Thyroid gland (tissue), 4 donors: Measurements from ENCODE around the gene CDK5RAP2. TPM values are rescaled to one million over a fixed set of nuclear protein-coding genes. Genes with fewer than 3 reads are reported as not detected.

Source experiments
- DNase-seq, 2 donors: peaks; one replicate each; pipeline ENCODE4 v3.0.0-alpha.2; 2019
- H3K27ac ChIP-seq, 3 donors: fragments of 200-600 bp; sonication (generic); 1 replicate in 2 of 3; 2 replicates in 1 of 3; pipeline ENCODE4 v1.5.1; 2016 to 2019; ENCODE audit warnings: mild to moderate bottlenecking in 1 of 3, moderate library complexity in 1 of 3
- H3K27me3 ChIP-seq: fragments of 200-600 bp; sonication (generic); one replicate; pipeline ENCODE4 v1.5.1; 2019
- H3K36me3 ChIP-seq, 2 donors: fragments of 200-600 bp; sonication (generic); one replicate each; pipeline ENCODE4 v1.5.1; 2016 to 2019
- H3K4me1 ChIP-seq, 2 donors: fragments of 200-600 bp; sonication (generic); one replicate each; pipeline ENCODE4 v1.5.1; 2017 to 2019
- H3K4me3 ChIP-seq, 3 donors: fragments of 200-600 bp; sonication (generic); replicated peaks in 1 of 3; 1 replicate in 2 of 3; 2 replicates in 1 of 3; pipeline ENCODE4 v1.5.1; 2016; ENCODE audit warnings: mild to moderate bottlenecking in 1 of 3
- H3K9me3 ChIP-seq: fragments of 200-600 bp; sonication (generic); one replicate; pipeline ENCODE4 v1.5.1; 2017
- CTCF ChIP-seq, 6 experiments: fragments of 200-600 bp in 3 of 6; fragments of 450-650 bp in 3 of 6; sonication (generic) in 3 of 6; IDR thresholded peaks; one replicate each; pipeline ENCODE4 v1.5.1; 2016 to 2019; ENCODE audit warnings: antibody characterized with exemption in 6 of 6, mild to moderate bottlenecking in 2 of 6, inconsistent platforms in 1 of 6, moderate library complexity in 1 of 6
- POLR2A ChIP-seq, 2 donors: fragments of 450-650 bp; IDR thresholded peaks; one replicate each; pipeline ENCODE4 v1.6.1; 2017; ENCODE audit warnings: antibody characterized with exemption in 2 of 2, mild to moderate bottlenecking in 2 of 2, moderate library complexity in 1 of 2
- WGBS, 2 donors: methylation state at CpG; one replicate each; pipeline ENCODE4 v1.1.5; 2017; 5-methylcytosine and 5-hydroxymethylcytosine counted together
- intact Hi-C: fragments of 100-400 bp; cut with DNase I; formaldehyde crosslinking; loops from one replicate; pipeline ENCODE4 v1.15.1; 2023
- total RNA-seq, 4 donors: library from RNA; depleted of rRNA; stranded (reverse); fragments of >200 nt; gene quantifications; one replicate each; pipeline ENCODE4 v1.2.3, GENCODE V29; 2016

Gene CDK5RAP2
- total RNA-seq, 4 donors from 2014 or later = 39.5 to 51.9 (median 46.9) TPM

GRCh38 chr9:120572472-120572871 lies 7.5 kb downstream of the CDK5RAP2 start:
- H3K9me3 ChIP-seq = no peaks in the 10 kb centered on the region
- H3K4me3 ChIP-seq = no peak overlapping the region
- no peaks in the 10 kb centered on the region for H3K4me1 ChIP-seq
- 90 to 97% methylated on average over 1 of the region's 1 CpG for WGBS, 2 donors
- no peak overlapping the region for H3K27ac ChIP-seq
- intact Hi-C loops = no loop called here
- no peaks in the 10 kb centered on the region for H3K27me3 ChIP-seq
- H3K36me3 ChIP-seq = peaks cover 29 to 38% of the 10 kb centered on the region in 2 donors
- no peak for TF ChIP-seq CTCF (IDR thresholded peaks at IDR 0.05)
- no peak for TF ChIP-seq POLR2A (IDR thresholded peaks at IDR 0.05)
- DNase-seq = no peak

DNA sequence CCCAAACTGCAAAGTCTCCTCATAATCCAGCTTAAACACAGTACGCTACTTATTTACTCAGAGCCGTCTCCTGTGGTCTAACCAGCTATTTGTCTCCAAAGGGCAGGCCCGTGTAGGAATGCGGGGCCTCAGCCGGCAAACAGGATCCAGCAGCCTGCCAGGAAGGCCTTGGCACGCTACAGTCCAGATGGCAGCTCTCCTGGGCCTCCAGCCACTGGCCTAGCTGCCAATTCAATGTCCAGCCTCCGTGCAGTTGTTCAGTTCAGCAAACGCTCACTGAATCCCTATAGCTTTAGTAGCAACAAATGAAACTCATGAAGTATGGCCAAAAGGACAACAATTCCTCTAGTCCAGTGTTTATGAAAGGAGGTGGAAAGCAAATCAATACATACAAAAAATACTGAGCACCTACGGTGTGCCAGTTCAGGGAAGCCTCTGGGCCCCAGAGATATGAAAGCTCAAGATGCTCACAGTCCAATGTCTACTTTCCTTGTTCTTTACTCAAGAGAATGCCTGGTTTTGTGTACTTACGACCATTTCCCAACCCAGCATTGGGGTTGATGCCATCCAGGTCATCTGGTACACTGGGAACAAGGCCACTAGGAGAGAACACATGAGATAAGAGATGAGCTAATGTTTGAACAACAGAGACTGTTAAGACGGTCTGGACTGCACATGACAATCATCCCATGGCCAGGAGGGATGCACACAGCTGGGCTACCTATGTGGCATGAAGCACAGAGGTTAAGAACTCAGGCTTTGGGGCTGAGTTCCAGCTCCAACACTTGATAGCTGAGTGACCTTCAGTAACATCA lies 8.3 kb downstream of the CDK5RAP2 start:
- 70 to 87% methylated on average over 11 of the region's 11 CpGs for WGBS, 2 donors
- TF ChIP-seq POLR2A (IDR thresholded peaks at IDR 0.05) = no peak
- TF ChIP-seq CTCF (IDR thresholded peaks at IDR 0.05) = no peak
- Histone ChIP-seq H3K27me3 (no peaks in the 10 kb centered on the region), H3K9me3 (no peaks in the 10 kb centered on the region), H3K4me3 (no peak overlapping the region), H3K27ac (no peak overlapping the region), H3K4me1 (no peaks in the 10 kb centered on the region), H3K36me3 (peaks cover 29 to 42% of the 10 kb centered on the region in 2 donors)
- intact Hi-C loops = no loop called here
- no peak for DNase-seq

GRCh38 chr9:120570296-120570695 lies 9.7 kb downstream of the CDK5RAP2 start:
- no peaks in the 10 kb centered on the region for H3K4me1 ChIP-seq
- H3K36me3 ChIP-seq = peaks cover 29 to 42% of the 10 kb centered on the region in 2 donors
- H3K4me3 ChIP-seq = no peak overlapping the region
- intact Hi-C loops = no loop called here
- H3K27ac ChIP-seq = no peak overlapping the region
- TF ChIP-seq CTCF (IDR thresholded peaks at IDR 0.05) = no peak
- no peak for TF ChIP-seq POLR2A (IDR thresholded peaks at IDR 0.05)
- no peaks in the 10 kb centered on the region for H3K9me3 ChIP-seq
- H3K27me3 ChIP-seq = no peaks in the 10 kb centered on the region
- no peak for DNase-seq
- 93 to 98% methylated on average over 5 of the region's 5 CpGs for WGBS, 2 donors

- no peak for DNase-seq
- TF ChIP-seq CTCF (IDR thresholded peaks at IDR 0.05) (no peak), POLR2A (IDR thresholded peaks at IDR 0.05) (no peak)
- no peaks in the 10 kb centered on the region for H3K4me1 ChIP-seq
- H3K27ac ChIP-seq = no peak overlapping the region
- H3K4me3 ChIP-seq = no peak overlapping the region
- H3K9me3 ChIP-seq = no peaks in the 10 kb centered on the region
- peaks cover 29 to 42% of the 10 kb centered on the region in 2 donors for H3K36me3 ChIP-seq
- WGBS, 2 donors = 82 to 85% methylated on average over 5 of the region's 5 CpGs
- no peaks in the 10 kb centered on the region for H3K27me3 ChIP-seq
- intact Hi-C loops = no loop called here
These were observed 10.4 kb downstream of the CDK5RAP2 start for GRCh38 chr9:120569556-120569955.

- intact Hi-C loops = no loop called here
- Histone ChIP-seq H3K4me3 (no peak overlapping the region), H3K9me3 (no peaks in the 10 kb centered on the region), H3K27ac (no peak overlapping the region), H3K4me1 (no peaks in the 10 kb centered on the region), H3K36me3 (peaks cover 29 to 42% of the 10 kb centered on the region in 2 donors), H3K27me3 (no peaks in the 10 kb centered on the region)
- TF ChIP-seq POLR2A (IDR thresholded peaks at IDR 0.05) = no peak
- TF ChIP-seq CTCF (IDR thresholded peaks at IDR 0.05) = no peak
- DNase-seq = no peak
- 79 to 85% methylated on average over 5 of the region's 5 CpGs for WGBS, 2 donors
These were observed 11.2 kb downstream of the CDK5RAP2 start for GRCh38 chr9:120568816-120569215.
